OCI-M2 (cell line): ENCODE measurements around the gene MICAL2.

ENCODE experiments used
- DNase-seq: peaks from one replicate; lab custom pipeline; 2025; ENCODE audit not compliant: unreplicated experiment; lab: John Stamatoyannopoulos, UW

The MICAL2 gene

GRCh38 chr11:12094872-12095800 lies 15.3 kb upstream of the MICAL2 start:
- no peak for DNase-seq

- DNase-seq: no peak
Observed at GRCh38 chr11:12097219-12097618, 13.2 kb upstream of the MICAL2 start.

GRCh38 chr11:12098601-12099000 lies 11.8 kb upstream of the MICAL2 start:
- no peak for DNase-seq

- DNase-seq: no peak
Observed at GRCh38 chr11:12099132-12099873, 11.1 kb upstream of the MICAL2 start.

- DNase-seq: no peak
Observed at GRCh38 chr11:12100429-12100828, 10.0 kb upstream of the MICAL2 start.

GRCh38 chr11:12100841-12101242 lies 9.5 kb upstream of the MICAL2 start:
- DNase-seq: no peak

- no peak for DNase-seq
Observed at GRCh38 chr11:12101318-12101717, 9.1 kb upstream of the MICAL2 start.

- DNase-seq: no peak
Observed at GRCh38 chr11:12102588-12103410, 7.6 kb upstream of the MICAL2 start.

GRCh38 chr11:12103411-12104225 lies 6.8 kb upstream of the MICAL2 start:
- no peak for DNase-seq

- no peak for DNase-seq
Observed at GRCh38 chr11:12105471-12105870, 4.9 kb upstream of the MICAL2 start.

- no peak for DNase-seq
Observed at GRCh38 chr11:12106101-12106500, 4.3 kb upstream of the MICAL2 start.

GRCh38 chr11:12106501-12106900 lies 3.9 kb upstream of the MICAL2 start:
- no peak for DNase-seq

GRCh38 chr11:12108875-12109453 lies 1.4 kb upstream of the MICAL2 start:
- DNase-seq: no peak

GRCh38 chr11:12109591-12110196 lies 696 bp upstream of the MICAL2 start:
- no peak for DNase-seq

GRCh38 chr11:12110714-12111548 lies 541 bp downstream of the MICAL2 start:
- no peak for DNase-seq

GRCh38 chr11:12111549-12112520 lies 1.4 kb downstream of the MICAL2 start:
- no peak for DNase-seq

- no peak for DNase-seq
Observed at GRCh38 chr11:12112750-12113149, 2.4 kb downstream of the MICAL2 start.

- DNase-seq: no peak
Observed at GRCh38 chr11:12113294-12113693, 2.9 kb downstream of the MICAL2 start.
